Ramos (cell line): ENCODE results near the gene CAVIN3.

Experiments used
- in situ Hi-C: fragments of 300-500 bp; cut with MboI; formaldehyde crosslinking; loops from one replicate; pipeline ENCODE4 v1.14.3; 2022; ENCODE audit warnings: low sequenced_read_pairs; ENCODE audit not compliant: unreplicated experiment

CAVIN3 gene

GRCh38 chr11:6320411-6321155 is at the start of gene CAVIN3:
CAVIN3 (minus strand) TSS chr11:6320501; CDS start chr11:6320476, 25 bp downstream.
- in situ Hi-C loops: no loop called here

- in situ Hi-C loops: no loop called here
Measured at GRCh38 chr11:6365659-6366058, 45.4 kb upstream of the CAVIN3 start.

DNA sequence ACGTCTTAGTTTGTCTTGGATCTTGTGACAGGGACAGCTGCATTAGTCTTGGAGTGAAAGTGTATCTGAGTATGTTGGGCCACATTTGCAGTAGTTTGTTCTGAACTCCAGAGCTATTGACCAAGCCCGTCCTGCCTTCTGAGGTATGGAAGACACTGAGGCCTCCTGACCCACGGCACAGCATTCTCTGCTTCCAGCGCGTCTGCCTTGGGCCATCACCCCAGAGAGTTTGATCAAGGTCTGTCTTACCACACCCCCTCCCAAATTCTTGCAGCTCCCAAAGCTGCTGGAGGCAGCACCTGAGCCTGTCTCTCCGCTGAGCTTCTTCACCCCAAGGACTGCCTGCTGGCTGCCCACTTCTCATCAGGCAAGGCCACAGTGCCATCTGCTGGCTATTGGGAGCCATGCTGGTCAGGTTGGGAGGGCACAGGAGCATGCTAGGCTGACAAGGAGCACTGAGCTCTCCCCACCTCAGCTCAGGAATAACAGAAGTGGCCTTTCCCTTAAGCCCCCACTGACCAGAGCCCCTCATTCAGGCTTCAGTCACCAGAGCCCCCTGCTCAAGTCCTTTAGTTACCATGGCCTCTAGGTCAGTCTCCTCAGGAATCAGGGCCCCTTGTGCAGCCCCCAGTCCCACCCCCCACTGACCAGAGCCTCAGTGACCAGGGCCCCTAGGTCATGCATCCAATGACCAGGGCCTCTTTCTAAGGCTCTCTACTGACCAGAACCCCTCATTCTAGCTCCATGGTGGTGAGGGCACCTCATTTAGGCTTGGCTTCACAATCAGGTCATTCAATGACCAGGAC is 42.8 kb upstream of the CAVIN3 start:
- in situ Hi-C loops: no loop called here

DNA sequence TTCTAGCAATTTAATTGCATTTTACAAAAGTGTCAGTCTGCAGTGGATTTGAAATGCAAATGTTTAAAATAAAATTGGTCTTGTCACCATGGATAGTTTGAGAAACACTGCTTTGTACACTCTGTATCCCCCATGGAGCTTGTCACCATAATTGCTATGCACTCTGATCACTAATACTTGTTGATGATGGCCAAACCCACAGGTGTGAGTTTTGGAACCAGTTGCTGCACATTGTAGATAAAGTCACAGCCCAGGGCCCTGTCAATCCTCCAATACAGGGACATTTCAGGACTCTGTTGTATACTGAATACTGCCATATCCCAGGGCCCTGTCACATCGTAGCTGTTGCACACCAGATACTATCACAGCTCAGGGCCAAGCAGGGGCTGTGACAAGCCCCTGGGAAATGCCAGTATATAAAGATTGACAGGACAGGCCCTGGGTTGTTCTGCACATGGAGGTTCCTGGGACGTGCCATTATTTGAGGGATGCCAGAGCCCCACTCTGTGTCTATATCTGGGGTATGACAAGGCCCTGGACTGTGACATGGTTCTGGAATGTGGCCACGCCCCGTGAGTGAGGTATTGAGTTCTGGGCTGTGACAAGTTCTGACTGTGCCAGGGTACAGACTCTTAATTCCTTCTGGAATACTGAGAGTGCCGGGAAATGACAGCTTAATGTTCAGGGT is 42.0 kb upstream of the CAVIN3 start:
- in situ Hi-C loops: no loop called here

- in situ Hi-C loops: no loop called here
Measured at GRCh38 chr11:6360183-6360582, 39.9 kb upstream of the CAVIN3 start.

GRCh38 chr11:6357222-6357621 is 36.9 kb upstream of the CAVIN3 start:
- in situ Hi-C loops: loop anchor here (10.0 kb wide), 1 partner anchor 112 kb away; no protein-coding TSS in a partner anchor

- in situ Hi-C loops: loop anchor here (10.0 kb wide), 1 partner anchor 112 kb away; no protein-coding TSS in a partner anchor
Measured at GRCh38 chr11:6356503-6357055, 36.3 kb upstream of the CAVIN3 start.

- in situ Hi-C loops: loop anchor here (10.0 kb wide), 1 partner anchor 110 kb away; no protein-coding TSS in a partner anchor
Measured at GRCh38 chr11:6354651-6355485, 34.6 kb upstream of the CAVIN3 start.

- in situ Hi-C loops: loop anchor here (10.0 kb wide), 1 partner anchor 109 kb away; no protein-coding TSS in a partner anchor
Measured at GRCh38 chr11:6353367-6353987, 33.2 kb upstream of the CAVIN3 start.

DNA sequence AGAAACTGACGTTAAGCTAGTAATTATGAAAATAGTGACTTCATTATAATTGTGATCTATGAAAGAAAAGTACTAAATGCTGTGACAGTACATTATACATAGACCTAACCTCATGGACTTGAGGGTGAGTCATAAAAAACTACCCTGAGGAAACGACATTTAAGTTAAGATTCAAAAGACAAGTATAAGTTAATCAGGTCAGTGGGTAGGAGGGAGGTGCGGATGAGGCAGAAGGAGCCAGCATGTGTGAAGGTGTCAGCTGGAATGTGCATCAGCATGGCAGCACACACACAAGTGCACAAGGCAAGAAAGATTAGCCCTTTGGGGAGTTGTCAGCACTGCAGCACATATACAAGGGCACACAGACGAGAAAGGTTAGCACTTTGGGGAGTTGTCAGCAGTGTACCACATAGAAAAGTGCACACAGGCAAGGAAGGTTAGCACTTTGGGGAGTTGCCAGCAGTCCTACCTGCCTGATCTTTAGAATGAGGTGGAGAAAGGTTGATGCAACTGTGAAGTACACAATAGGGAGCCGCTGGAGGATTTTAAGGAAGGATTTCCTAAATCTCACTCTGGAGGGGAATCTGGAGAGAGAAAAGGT is 31.6 kb upstream of the CAVIN3 start:
- in situ Hi-C loops: loop anchor here (10.0 kb wide), 1 partner anchor 107 kb away; no protein-coding TSS in a partner anchor

- in situ Hi-C loops: loop anchor here (10.0 kb wide), 1 partner anchor 106 kb away; no protein-coding TSS in a partner anchor
Measured at GRCh38 chr11:6350486-6350885, 30.2 kb upstream of the CAVIN3 start.

DNA sequence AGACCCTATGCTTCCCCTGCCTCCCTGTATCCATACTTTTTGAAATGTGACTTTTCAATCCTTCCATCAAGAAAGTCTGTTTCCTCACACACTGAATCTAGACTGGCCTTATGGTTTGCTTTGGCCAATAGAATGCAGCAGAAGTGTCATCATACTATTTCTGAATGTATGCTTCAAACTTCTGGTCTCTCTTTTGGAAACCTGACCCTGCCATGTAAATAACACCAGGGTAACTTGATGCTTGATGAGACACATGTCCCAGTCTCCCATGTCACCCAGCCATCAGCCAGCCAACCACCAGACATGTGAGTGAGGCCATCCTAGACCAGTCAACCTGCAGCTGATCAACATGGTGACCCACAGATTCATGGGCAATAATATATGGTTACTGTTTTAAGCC is 29.7 kb upstream of the CAVIN3 start:
- in situ Hi-C loops: loop anchor here (10.0 kb wide), 1 partner anchor 105 kb away; no protein-coding TSS in a partner anchor

DNA sequence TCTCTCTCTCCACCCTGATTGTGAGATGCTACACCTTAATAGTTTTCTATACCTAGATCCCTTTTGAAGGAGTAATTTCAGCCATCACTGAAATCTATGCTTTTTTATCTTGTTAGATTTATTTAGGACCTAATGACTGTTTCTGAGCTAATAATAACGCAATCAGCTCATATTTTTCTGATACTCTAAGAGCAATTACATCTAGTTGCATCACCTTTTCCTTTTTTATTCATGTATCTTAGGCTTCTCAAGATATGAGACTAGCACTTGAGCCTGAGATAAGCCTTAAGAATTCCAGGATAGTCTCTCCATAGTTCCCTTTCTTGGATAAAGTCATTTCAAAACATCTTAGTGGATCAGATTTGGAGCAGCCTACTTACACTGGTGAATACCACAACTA is 25.1 kb upstream of the CAVIN3 start:
- in situ Hi-C loops: no loop called here

- in situ Hi-C loops: no loop called here
Measured at GRCh38 chr11:6336293-6336692, 16.0 kb upstream of the CAVIN3 start.

GRCh38 chr11:6334806-6335205 is 14.5 kb upstream of the CAVIN3 start:
- in situ Hi-C loops: no loop called here

DNA sequence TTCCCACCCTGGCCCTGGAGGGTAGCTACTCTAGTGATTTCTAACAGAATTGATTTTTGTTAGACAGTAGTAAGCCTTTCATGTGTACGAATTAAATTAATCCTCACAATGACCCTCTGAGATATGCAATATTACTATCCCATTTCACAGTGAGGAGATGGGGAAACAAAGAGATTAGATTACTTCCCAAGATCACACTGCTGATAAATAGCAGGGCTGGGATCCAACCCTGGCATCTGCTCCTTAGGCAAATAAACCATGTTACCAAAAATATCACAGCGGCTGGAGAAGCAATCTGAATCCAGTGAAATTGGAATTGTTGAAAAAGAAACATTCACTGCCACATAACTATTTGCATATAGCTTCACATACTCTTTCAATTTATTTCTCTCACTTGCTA is 12.8 kb upstream of the CAVIN3 start:
- in situ Hi-C loops: no loop called here

GRCh38 chr11:6332066-6332465 is 11.8 kb upstream of the CAVIN3 start:
- in situ Hi-C loops: no loop called here

GRCh38 chr11:6328321-6328720 is 8.0 kb upstream of the CAVIN3 start:
- in situ Hi-C loops: no loop called here
